Astrocyte (in vitro differentiated cells and primary cell): Measurements from ENCODE around the gene MIEF2. TPM values are rescaled to one million over a fixed set of nuclear protein-coding genes. Genes with fewer than 3 reads are reported as not detected.

Source experiments
- DNase-seq: peaks from one replicate; pipeline ENCODE4 v3.0.0-alpha.2; 2010; ENCODE audit warnings: low read depth
- FAIRE-seq: peaks from 2 replicates; lab custom pipeline; 2011; peaks lifted over from hg19 to GRCh38; lab: Jason Lieb, UNC
- H2AFZ ChIP-seq: 2 replicates; pipeline ENCODE4 v1.6.0; 2012; ENCODE audit warnings: low read depth, low read length, inconsistent platforms
- H3K27ac ChIP-seq: 2 replicates; pipeline ENCODE4 v1.5.1; 2011; ENCODE audit warnings: low read depth, low read length, inconsistent platforms
- H3K27me3 ChIP-seq: 2 replicates; pipeline ENCODE4 v1.6.0; 2011; ENCODE audit warnings: low read length, inconsistent platforms; ENCODE audit not compliant: insufficient read depth
- H3K36me3 ChIP-seq: 2 replicates; pipeline ENCODE4 v1.5.1; 2011; ENCODE audit warnings: low read length, inconsistent platforms; ENCODE audit not compliant: insufficient read depth
- H3K4me1 ChIP-seq: 2 replicates; pipeline ENCODE4 v1.5.1; 2011; ENCODE audit warnings: low read length, inconsistent platforms; ENCODE audit not compliant: insufficient read depth
- H3K4me2 ChIP-seq: 2 replicates; pipeline ENCODE4 v1.6.0; 2012; ENCODE audit warnings: low read length, inconsistent platforms
- H3K4me3 ChIP-seq: 2 replicates; pipeline ENCODE4 v1.5.1; 2011; ENCODE audit warnings: low read depth, mild to moderate bottlenecking, low read length, inconsistent platforms; ENCODE audit not compliant: insufficient read depth
- H3K79me2 ChIP-seq: 2 replicates; pipeline ENCODE4 v1.6.0; 2012; ENCODE audit warnings: mild to moderate bottlenecking, low read length, inconsistent platforms; ENCODE audit not compliant: insufficient read depth
- H3K9ac ChIP-seq: 2 replicates; pipeline ENCODE4 v1.6.0; 2012; ENCODE audit warnings: mild to moderate bottlenecking, low read length, inconsistent platforms
- H3K9me3 ChIP-seq: 2 replicates; pipeline ENCODE4 v1.5.1; 2012; ENCODE audit warnings: low read depth, mild to moderate bottlenecking, low read length, inconsistent platforms; ENCODE audit not compliant: insufficient read depth
- H4K20me1 ChIP-seq: 2 replicates; pipeline ENCODE4 v1.6.0; 2012; ENCODE audit warnings: low read length, inconsistent platforms; ENCODE audit not compliant: insufficient read depth
- H3K27ac Mint-ChIP-seq: one replicate; pipeline ENCODE4 v1.8.0; 2021; ENCODE audit warnings: mild to moderate bottlenecking, mixed read lengths; ENCODE audit not compliant: unreplicated experiment
- H3K27me3 Mint-ChIP-seq: one replicate; pipeline ENCODE4 v1.8.0; 2021; ENCODE audit warnings: low read depth, mixed read lengths; ENCODE audit not compliant: unreplicated experiment
- H3K36me3 Mint-ChIP-seq: one replicate; pipeline ENCODE4 v1.8.0; 2021; ENCODE audit warnings: low read depth, mixed read lengths; ENCODE audit not compliant: unreplicated experiment
- H3K4me1 Mint-ChIP-seq: one replicate; pipeline ENCODE4 v1.8.0; 2021; ENCODE audit warnings: low read depth, mixed read lengths; ENCODE audit not compliant: unreplicated experiment
- H3K4me3 Mint-ChIP-seq: one replicate; pipeline ENCODE4 v1.8.0; 2021; ENCODE audit warnings: mild to moderate bottlenecking, moderate library complexity, mixed read lengths; ENCODE audit not compliant: unreplicated experiment
- H3K9me3 Mint-ChIP-seq: one replicate; pipeline ENCODE4 v1.8.0; 2021; ENCODE audit warnings: mild to moderate bottlenecking, mixed read lengths; ENCODE audit not compliant: unreplicated experiment
- CTCF ChIP-seq: IDR thresholded peaks from 2 replicates; pipeline ENCODE4 v1.5.1; 2011; ENCODE audit warnings: low read depth, mild to moderate bottlenecking, inconsistent platforms, low read length, moderate library complexity; ENCODE audit not compliant: insufficient read depth
- EZH2 ChIP-seq: IDR thresholded peaks from 2 replicates; pipeline ENCODE4 v1.6.1; 2012; ENCODE audit warnings: mild to moderate bottlenecking, low read length, inconsistent platforms; ENCODE audit not compliant: insufficient read depth
- total RNA-seq: library from RNA; stranded (reverse); gene quantifications from 2 replicates; pipeline ENCODE4 v1.2.1, GENCODE V29; 2021

The MIEF2 gene
- total RNA-seq, 1 donor from 2014 or later = 14.1 TPM

GRCh38 chr17:18229771-18230170 is 30.7 kb upstream of the MIEF2 start:
- Mint-ChIP-seq H3K27ac (no peak overlapping the region), H3K4me1 (peaks cover 4% of the 10 kb centered on the region), H3K9me3 (peaks cover 2% of the 10 kb centered on the region), H3K36me3 (no peaks in the 10 kb centered on the region), H3K4me3 (no peak overlapping the region), H3K27me3 (no peaks in the 10 kb centered on the region)
- H3K4me2 ChIP-seq = no peak overlapping the region
- TF ChIP-seq EZH2 = no peak
- no peak overlapping the region for H3K27ac ChIP-seq
- FAIRE-seq (no peak), DNase-seq (no peak)
- peaks cover 64% of the 10 kb centered on the region for H3K79me2 ChIP-seq
- peaks cover 77% of the 10 kb centered on the region for H4K20me1 ChIP-seq
- H3K4me3 ChIP-seq = no peak overlapping the region
- no peaks in the 10 kb centered on the region for H3K27me3 ChIP-seq
- H2AFZ ChIP-seq = no peak overlapping the region
- H3K4me1 ChIP-seq = peaks cover 16% of the 10 kb centered on the region
- H3K36me3 ChIP-seq = no peaks in the 10 kb centered on the region
- H3K9me3 ChIP-seq = no peaks in the 10 kb centered on the region
- H3K9ac ChIP-seq = no peak overlapping the region

DNA sequence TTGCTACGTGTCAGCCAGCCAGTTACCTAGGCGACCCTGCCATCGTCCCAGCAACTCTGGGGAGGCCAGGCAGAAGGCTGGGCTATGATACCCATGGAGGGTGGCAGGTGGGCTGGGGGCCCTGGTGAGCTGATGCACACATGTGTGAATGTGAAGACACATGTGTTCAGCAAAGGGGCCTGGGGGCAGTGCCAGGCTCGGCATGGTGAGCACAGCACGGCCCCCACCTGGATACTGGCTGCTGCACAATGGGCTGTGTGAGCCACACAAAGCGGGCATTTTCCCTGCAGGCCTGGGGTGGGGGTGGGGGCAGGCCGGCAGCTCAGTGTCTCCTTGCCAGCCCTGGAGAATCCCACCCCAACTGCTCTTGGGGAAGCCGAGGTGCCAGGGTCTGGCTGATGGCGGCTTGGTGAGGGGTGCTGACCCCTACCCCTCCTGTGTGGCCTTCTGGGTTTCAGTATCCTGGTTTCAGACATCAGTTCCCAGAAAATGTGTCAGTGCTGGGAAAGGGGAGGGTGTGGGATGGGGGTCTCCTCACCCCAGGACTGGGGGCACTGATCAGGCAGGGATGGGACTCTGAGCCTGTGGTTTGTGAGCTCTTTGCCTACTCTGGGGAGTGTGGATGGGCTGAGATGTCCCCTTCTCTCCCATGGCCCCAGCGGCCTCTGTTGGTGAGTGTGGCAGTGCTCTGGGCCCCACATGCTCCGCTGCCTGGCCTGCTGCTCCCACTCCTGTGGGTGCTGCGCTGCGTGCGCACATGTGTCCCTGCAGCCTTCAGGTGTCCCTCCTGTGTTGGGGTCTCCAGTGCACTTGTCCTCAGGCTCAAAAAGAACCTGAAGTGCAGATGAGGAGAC is 29.9 kb upstream of the MIEF2 start:
- no peak overlapping the region for H3K9ac ChIP-seq
- no peak overlapping the region for H3K27ac Mint-ChIP-seq
- H3K9me3 ChIP-seq = no peaks in the 10 kb centered on the region
- H3K36me3 Mint-ChIP-seq = no peaks in the 10 kb centered on the region
- H3K79me2 ChIP-seq = peaks cover 64% of the 10 kb centered on the region
- H3K27ac ChIP-seq = no peak overlapping the region
- peaks cover 16% of the 10 kb centered on the region for H3K4me1 ChIP-seq
- no peak overlapping the region for H3K4me3 Mint-ChIP-seq
- no peaks in the 10 kb centered on the region for H3K36me3 ChIP-seq
- no peaks in the 10 kb centered on the region for H3K27me3 Mint-ChIP-seq
- peaks cover 2% of the 10 kb centered on the region for H3K9me3 Mint-ChIP-seq
- no peak overlapping the region for H2AFZ ChIP-seq
- FAIRE-seq (no peak), DNase-seq (no peak)
- H3K4me1 Mint-ChIP-seq = peaks cover 2% of the 10 kb centered on the region
- H3K4me3 ChIP-seq = no peak overlapping the region
- TF ChIP-seq EZH2 (no peak), CTCF (no peak)
- H4K20me1 ChIP-seq = peaks cover 77% of the 10 kb centered on the region
- no peaks in the 10 kb centered on the region for H3K27me3 ChIP-seq
- no peak overlapping the region for H3K4me2 ChIP-seq

DNA sequence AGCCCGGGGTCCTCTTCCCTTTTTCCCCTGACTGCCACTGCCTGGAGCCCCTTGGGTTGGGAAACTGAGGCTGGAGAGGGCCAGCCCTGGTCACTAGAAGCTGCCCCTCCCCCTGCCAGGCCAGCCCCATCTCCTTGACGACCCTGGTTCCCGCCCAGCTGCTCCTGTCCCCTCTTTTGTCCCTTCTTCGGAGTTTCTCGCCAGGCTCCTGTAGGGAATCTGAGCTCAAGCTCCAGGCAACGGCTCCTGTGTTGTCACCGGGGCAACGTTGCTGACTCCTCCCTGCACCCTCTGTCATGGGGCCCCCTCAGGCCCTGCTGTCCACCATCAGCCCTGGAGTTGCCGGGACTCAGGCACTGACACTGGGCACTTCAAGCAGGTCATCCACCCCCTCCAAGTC is 29.3 kb upstream of the MIEF2 start:
- peaks cover 74% of the 10 kb centered on the region for H4K20me1 ChIP-seq
- no peaks in the 10 kb centered on the region for H3K36me3 ChIP-seq
- H3K27ac ChIP-seq = no peak overlapping the region
- H3K9me3 ChIP-seq = no peaks in the 10 kb centered on the region
- Mint-ChIP-seq H3K4me1 (peaks cover 7% of the 10 kb centered on the region), H3K36me3 (no peaks in the 10 kb centered on the region), H3K27me3 (no peaks in the 10 kb centered on the region), H3K27ac (no peak overlapping the region), H3K9me3 (no peaks in the 10 kb centered on the region), H3K4me3 (no peak overlapping the region)
- TF ChIP-seq CTCF (no peak), EZH2 (no peak)
- H3K27me3 ChIP-seq = no peaks in the 10 kb centered on the region
- peaks cover 60% of the 10 kb centered on the region for H3K79me2 ChIP-seq
- peaks cover 21% of the 10 kb centered on the region for H3K4me1 ChIP-seq
- H2AFZ ChIP-seq = no peak overlapping the region
- no peak for DNase-seq
- H3K4me3 ChIP-seq = no peak overlapping the region
- no peak overlapping the region for H3K9ac ChIP-seq
- FAIRE-seq = no peak
- no peak overlapping the region for H3K4me2 ChIP-seq
